Raji (cell line): ENCODE results near the gene ZNF296.
A peak's percentile ranks its signal among the peaks of the same experiment; 100 is the strongest.

Experiments
- POLR2A ChIP-seq: IDR thresholded peaks from 2 replicates; pipeline ENCODE4 v1.6.1; 2011; ENCODE audit warnings: low read depth, low read length, control low read depth; ENCODE audit not compliant: insufficient read depth

ZNF296 gene

GRCh38 chr19:45076029-45076850 is at the start of gene ZNF296:
ZNF296 (minus strand) TSS chr19:45076478; CDS start chr19:45076373, 105 bp downstream.
- peak; percentile 97 for TF ChIP-seq POLR2A

- TF ChIP-seq POLR2A, result no peak
These were observed 49.1 kb upstream of the ZNF296 start for GRCh38 chr19:45125360-45125759.

GRCh38 chr19:45124021-45124420 is 47.7 kb upstream of the ZNF296 start:
- no peak for TF ChIP-seq POLR2A

GRCh38 chr19:45123440-45123850 is 47.2 kb upstream of the ZNF296 start:
- no peak for TF ChIP-seq POLR2A

- TF ChIP-seq POLR2A, result no peak
These were observed 46.6 kb upstream of the ZNF296 start for GRCh38 chr19:45122832-45123231.

- TF ChIP-seq POLR2A, result no peak
These were observed 45.6 kb upstream of the ZNF296 start for GRCh38 chr19:45121827-45122345.

GRCh38 chr19:45119582-45119981 is 43.3 kb upstream of the ZNF296 start:
- TF ChIP-seq POLR2A, result no peak

- no peak for TF ChIP-seq POLR2A
These were observed 41.8 kb upstream of the ZNF296 start for GRCh38 chr19:45118106-45118505.

GRCh38 chr19:45117671-45118070 is 41.4 kb upstream of the ZNF296 start:
- TF ChIP-seq POLR2A, result no peak

GRCh38 chr19:45117167-45117594 is 40.9 kb upstream of the ZNF296 start:
- TF ChIP-seq POLR2A, result no peak

GRCh38 chr19:45115809-45116615 is 39.7 kb upstream of the ZNF296 start:
- no peak for TF ChIP-seq POLR2A

- no peak for TF ChIP-seq POLR2A
These were observed 37.8 kb upstream of the ZNF296 start for GRCh38 chr19:45114116-45114515.

GRCh38 chr19:45113628-45114027 is 37.4 kb upstream of the ZNF296 start:
- no peak for TF ChIP-seq POLR2A

- TF ChIP-seq POLR2A, result no peak
These were observed 36.0 kb upstream of the ZNF296 start for GRCh38 chr19:45112111-45112827.

- no peak for TF ChIP-seq POLR2A
These were observed 34.6 kb upstream of the ZNF296 start for GRCh38 chr19:45110851-45111266.

GRCh38 chr19:45107621-45108150 is 31.4 kb upstream of the ZNF296 start:
- TF ChIP-seq POLR2A, result no peak
